Pulmonary artery endothelial cell (primary cell): ENCODE measurements around the gene ACBD4. TPM values are rescaled to one million over a fixed set of nuclear protein-coding genes. Genes with fewer than 3 reads are reported as not detected.
"Not testable (repeated sequence)": the region's sequence is repeated elsewhere in the genome, so short reads cannot be mapped to it uniquely, and the experiment has no call there.

Experiments
- DNase-seq: peaks from one replicate; pipeline ENCODE4 v3.0.0-alpha.2; 2011; ENCODE audit warnings: low read depth, low spot score
- total RNA-seq: library from RNA; depleted of rRNA; stranded (reverse); fragments of >200 nt; gene quantifications from 2 replicates; pipeline ENCODE4 v1.2.3, GENCODE V29; 2014

ACBD4 gene
- total RNA-seq, 1 donor from 2014 or later = 5.5 TPM

GRCh38 chr17:45118691-45119090 is 16.8 kb upstream of the ACBD4 start:
- no peak for DNase-seq

- DNase-seq = no peak
Observed at GRCh38 chr17:45119964-45120363, 15.5 kb upstream of the ACBD4 start.

GRCh38 chr17:45120558-45120957 is 14.9 kb upstream of the ACBD4 start:
- DNase-seq = no peak

DNA sequence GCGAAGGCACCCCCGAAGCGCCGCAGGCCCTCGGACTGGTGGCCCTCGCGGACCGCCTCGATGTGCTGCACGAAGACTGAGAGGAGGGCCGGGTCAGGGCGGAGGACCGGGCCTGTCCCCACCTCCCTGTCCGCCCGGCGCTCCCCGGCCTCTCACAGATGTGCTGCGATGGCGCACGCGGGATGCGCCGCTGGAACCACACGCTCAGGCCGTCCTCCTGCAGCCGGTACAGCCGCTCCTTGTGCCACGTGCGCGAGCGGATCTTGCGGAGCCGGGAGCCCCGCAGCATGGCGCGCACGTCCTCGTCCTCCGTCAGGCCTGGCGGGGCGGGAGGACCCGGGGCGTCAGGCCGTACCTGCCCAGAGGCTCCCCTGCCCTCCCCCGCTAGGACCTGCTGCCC is 14.4 kb upstream of the ACBD4 start:
- no peak for DNase-seq

DNA sequence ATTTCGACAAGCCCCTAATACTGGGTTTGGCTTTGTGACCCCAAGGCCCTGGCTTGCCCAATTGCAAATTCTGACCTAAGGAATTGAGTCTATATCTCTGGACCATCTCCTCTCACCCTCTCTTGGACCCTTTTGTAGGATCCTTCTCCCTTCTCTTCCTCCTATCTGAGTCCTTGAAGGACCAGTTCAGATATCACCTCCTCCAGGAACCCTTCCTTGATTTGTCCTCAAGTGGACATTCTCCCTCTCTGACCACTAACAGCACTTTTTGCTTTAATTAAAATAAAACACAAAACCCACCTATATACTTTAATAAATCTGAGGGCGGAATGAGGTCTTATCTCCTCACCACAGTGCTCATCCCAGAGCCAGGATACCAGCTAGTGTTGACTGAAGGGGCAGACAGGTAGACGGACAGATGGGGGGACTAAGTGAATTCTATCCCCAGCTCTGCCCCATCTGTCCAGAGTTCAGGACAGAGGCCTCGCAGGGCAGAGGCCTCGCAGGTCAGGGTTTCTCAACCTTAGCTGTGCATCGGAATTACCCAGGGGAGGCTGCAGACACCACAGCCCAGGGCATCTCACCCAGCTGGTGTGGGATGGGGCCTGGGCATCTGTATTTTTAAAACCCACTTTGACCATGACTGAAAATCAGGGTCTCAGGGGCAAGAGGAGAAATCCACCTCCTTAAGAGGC is 12.3 kb upstream of the ACBD4 start:
- DNase-seq = no peak

DNA sequence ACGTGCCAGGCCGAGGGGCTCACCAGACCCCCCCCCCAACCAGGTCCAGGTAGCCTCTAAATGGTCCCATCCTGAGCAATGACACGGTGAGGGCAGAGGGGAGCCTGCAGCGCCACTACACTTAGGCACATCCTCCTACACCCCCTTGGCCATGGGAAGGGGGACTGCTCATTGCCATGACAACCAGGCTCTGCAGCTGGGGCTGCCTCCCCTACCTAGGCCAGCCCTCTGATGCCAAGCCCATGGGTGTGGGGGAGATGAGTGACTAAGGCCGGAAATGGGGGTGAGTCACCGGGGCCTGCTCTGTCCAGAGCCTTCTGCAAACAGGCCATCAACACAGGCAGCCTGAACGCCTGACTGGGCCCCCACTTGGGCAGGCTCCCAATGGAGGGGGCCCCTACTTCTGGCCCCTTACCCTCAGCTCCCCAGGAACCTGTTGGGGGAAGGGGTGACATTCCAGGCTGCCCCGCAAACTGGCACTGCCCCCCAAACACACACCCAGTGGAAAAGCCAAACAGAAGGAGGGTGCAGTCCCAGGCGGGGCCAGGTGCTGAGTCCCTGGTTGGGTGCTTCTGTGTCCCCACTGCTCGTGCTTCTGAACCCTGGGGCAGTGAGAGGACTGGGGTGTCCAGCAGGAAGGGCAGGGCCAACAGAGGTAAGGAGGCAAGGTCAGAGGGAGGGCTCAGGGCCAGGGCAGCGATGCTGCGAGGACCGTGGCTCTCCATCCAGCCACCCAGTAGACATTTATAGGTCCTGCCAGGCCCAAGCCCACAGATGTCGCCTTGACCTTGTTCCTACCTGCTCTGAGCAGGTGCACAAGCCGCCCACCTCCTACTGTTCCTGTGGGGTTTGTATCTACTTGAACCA is 11.3 kb upstream of the ACBD4 start:
- DNase-seq = peak; percentile 68

DNA sequence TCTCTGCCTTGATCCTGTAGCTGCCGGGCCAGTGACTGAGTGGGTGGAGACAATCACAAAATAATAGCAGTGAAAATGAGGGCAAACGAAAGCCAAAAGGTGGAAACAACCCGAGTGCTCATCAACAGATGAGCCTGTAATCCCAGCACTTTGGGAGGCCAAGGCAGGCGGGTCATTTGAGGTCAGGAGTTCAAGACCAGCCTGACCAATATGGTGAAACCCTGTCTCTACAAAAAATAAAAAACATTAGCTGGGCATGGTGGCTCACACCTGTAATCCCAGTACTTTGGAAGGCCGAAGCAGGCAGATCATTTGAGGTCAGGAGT is 10.7 kb upstream of the ACBD4 start:
- not testable (repeated sequence) for DNase-seq

- no peak for DNase-seq
Observed at GRCh38 chr17:45125509-45125908, 10.0 kb upstream of the ACBD4 start.

- no peak for DNase-seq
Observed at GRCh38 chr17:45127207-45127547, 8.3 kb upstream of the ACBD4 start.

DNA sequence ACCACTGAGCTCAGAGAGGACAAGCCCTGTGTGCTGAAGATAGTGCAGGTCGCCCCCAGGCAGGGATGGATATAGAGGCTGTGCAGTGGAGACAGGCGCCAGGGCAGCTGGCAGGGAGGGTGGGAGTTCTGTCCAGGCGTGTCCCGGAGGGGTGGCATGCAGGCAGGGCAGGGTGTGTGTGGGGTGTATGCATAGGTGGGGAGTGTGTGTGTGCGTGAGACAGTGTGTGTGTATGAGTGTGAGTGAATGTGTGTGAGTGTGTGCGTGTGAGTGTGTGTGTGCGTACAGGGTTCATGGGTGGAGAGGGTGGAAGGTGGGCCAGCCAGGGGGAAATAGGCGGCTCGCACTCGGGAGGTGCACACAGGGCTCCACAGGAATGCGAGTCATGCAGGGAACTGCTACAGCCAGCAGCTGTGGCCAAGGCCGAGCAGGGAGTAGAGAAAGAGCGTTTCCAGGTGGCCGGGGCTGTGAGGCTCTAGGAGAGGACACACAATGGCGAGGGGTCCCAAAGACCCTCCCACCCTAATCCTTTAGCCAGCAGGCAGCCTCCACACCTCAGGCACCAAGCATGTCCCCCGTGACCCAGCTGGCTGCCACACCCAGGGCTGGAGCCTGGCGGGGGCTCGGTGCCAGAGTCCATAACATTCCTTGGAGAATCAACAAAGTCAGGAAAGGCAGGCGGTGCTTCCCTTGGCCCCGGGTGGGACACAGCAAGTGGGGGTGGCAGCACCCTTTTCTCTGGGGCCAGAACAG is 7.8 kb upstream of the ACBD4 start:
- no peak for DNase-seq

DNA sequence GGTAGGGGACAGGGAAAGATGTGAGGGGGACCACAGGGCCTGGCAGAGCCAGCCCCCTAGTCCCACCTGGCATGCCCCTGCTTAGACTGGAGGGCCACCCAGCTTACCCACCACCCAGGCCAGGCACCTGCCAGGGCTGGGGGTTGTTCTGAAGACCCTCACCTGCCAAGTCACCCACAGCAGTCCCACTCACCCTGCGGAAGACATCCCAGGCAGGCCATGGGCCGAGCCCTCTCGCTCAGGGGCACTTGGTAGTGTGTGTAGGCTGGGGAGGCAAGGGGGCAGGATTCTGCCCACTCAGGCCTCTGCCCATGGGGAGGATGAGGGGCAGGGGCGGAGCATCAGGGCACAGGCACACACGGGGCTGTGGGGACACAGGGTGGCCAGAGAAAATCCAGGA is 7.2 kb upstream of the ACBD4 start:
- DNase-seq = no peak

DNA sequence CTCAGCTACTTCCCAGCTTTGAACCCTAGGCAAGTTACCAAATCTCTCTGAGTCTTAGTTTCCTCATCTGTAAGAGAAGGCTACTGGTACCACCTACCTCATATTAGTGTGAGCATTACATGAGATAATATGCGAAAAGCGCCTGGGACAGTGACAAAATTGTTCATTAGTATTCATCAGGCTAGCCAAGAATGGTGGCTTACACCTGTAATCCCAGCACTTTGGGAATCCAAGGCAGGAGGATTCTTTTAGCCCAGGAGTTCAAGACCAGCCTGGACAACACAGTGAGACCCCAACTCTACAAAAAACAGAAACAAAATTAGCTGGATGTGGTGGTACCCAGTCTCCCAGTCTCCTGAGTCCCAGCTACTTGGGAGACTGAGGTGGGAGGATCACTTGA is 6.5 kb upstream of the ACBD4 start:
- no peak for DNase-seq

DNA sequence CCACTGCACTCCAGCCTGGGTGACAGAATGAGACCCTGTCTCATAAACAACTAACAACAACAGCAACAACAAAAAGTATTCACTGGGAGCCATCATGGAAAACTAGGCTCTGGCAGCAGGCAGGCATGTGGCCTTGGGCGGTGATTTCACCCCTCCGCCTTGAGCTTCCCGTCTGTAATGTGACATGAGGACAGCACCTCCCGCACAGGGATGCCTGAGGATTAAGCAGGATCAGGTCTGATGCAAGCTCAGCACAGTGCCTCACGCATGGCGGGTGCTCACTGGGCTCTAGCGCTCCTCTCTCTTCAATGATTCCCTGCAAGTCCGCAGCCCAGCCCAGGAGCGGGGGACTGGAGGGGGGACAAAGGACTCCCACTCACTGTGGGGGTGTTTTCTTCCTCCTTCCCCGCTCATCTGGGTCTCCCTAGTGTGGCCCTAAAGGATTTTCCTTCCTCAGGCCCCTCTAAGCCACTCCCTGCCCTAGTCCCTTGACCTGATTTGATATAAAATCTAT is 6.0 kb upstream of the ACBD4 start:
- no peak for DNase-seq

GRCh38 chr17:45129940-45130680 is 5.4 kb upstream of the ACBD4 start:
- DNase-seq = no peak

- no peak for DNase-seq
Observed at GRCh38 chr17:45130681-45131615, 4.5 kb upstream of the ACBD4 start.

- no peak for DNase-seq
Observed at GRCh38 chr17:45131616-45132319, 3.7 kb upstream of the ACBD4 start.

- no peak for DNase-seq
Observed at GRCh38 chr17:45132320-45132571, 3.2 kb upstream of the ACBD4 start, which contains the start of gene PLCD3. Gene PLCD3, minus strand, starts transcription at chr17:45132515. Its CDS starts 105 bp downstream, at chr17:45132410.

GRCh38 chr17:45132572-45133463 is 2.7 kb upstream of the ACBD4 start:
- no peak for DNase-seq
